ENCODE results near the gene GALNT9. TPM values are rescaled to one million over a fixed set of nuclear protein-coding genes. Genes with fewer than 3 reads are reported as not detected.

The GALNT9 gene
- total RNA-seq: not detected in 2 replicates

GRCh38 chr12:132329036-132329719 lies at the start of gene GALNT9:
GALNT9 (minus strand) TSS chr12:132329589; CDS start chr12:132329203, 386 bp downstream.

Small RNA genes lying within 50 kb of the gene (small RNA-seq; reads per million reads assigned to genes)
- gene AC138466.3: not detected

Other genes with a start within 250 kb of the GALNT9 start
- gene DDX51, start 185.3 kb downstream of the GALNT9 start, total RNA-seq: 7.9 and 12.0 TPM in 2 replicates
- 10.6 and 10.9 TPM in 2 replicates for gene NOC4L, start 185.1 kb downstream of the GALNT9 start, total RNA-seq
- gene FBRSL1, start 160.6 kb upstream of the GALNT9 start, total RNA-seq: 2.4 and 2.9 TPM in 2 replicates